T1000 (cell line): ENCODE data around the gene TBX1.

Experiments
- DNase-seq: peaks from one replicate; lab custom pipeline; 2025; ENCODE audit warnings: mixed read lengths; lab: John Stamatoyannopoulos, UW

TBX1 gene

DNA sequence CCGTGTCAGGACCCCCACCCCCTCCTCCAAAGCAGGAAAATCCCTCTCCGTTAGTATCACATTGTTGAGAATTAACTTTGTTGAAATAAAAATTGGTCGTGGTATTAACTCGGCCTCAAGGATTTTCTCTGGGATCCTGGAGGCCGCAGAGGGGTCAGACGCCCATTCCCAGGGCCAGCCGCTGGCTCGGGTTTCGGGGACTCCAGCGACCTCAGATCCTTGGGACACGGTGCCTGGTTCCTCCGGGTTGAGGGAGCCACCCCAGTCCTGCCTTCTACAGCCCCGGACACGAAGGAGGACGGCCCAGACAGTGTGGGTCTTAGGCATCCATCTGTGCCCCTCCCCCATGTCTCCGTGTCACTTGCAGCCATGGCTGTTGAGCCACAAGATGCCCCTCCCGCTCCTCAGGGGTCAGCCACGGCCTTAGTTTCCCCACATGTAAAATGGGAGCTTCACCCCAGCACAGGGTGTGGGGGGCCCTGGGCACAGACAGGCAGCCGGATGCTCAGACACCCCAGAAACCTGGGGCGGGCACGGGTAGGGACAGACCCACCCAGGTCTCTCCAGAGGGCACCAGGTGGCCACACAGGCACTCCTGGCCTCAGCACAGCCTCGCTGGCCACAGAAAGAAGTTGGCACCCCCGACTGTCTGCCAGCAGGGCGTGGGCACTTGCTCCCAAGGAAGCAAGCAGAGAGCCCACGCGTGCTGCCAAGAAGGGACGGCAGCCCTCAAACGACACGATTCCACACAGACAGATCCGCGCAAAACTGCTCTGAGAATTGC lies 21.7 kb upstream of the TBX1 start:
- no peak for DNase-seq

DNA sequence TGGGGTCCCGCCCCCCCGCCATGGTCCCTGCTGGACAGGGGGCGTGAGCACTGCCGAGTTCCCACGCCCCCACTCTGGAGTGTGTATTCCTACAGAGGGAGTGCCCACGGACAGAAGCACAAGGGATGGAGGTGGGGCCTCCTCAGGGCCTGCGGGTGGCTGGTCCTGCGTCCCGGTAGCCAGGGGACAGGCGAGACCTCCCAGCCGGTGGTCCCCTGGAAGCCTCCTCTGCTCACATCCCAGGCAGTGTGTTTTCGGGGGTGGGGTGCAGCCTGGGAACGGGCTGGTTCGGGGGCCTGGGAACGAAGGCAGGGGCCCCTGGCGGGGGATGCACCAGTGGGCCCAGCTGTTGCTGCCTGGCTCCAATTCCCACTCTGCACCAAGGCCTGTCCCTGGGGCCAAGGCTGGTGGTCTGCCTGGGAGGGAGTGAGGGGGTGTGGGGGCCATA lies 21.1 kb upstream of the TBX1 start:
- no peak for DNase-seq

DNA sequence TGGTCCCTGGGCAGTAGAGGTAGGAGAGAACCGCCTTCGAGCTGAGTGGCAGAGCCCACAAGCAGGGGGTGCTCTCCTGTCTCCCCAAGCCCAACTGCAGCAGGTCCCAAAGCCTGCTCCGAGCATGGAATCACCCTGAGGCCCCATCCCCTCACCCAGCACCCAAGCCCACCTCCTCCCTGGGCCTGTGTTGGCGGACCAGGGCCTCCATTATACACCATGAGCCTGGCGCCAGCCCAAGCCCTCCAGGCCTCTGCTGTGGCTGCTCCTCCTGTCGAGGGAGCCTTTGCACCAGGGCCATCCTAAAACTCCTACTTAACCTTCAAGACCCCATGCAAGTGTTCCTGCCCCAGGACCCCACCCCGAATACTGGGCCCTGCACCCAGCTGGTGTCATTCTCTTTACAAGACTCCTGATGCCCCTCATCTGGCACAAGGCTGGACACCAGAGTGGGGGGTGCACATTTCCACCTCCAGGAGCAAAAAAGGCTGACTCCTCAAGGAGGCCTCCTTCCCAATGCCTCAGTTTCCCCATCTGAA lies 20.6 kb upstream of the TBX1 start:
- no peak for DNase-seq

DNA sequence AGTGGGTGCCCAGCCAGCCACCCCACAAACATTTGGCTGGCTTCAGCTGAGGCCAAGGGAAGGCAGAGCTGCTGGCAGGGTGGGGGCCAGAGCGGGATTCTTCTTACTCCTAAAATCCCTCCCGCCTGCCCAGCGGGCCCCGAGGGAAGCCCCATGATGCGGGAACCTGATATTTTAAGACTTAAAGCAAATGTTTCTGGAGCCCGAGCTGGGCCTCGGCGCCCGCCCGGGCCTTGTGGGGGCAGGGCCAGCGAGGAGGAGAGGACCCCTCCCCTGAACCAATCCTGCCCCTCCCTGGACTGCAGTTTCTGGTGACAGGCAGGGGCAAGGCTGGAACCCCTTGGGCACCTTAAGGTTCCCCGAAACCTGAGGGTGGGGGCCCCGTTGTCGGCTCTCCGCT lies 20.0 kb upstream of the TBX1 start:
- no peak for DNase-seq

DNA sequence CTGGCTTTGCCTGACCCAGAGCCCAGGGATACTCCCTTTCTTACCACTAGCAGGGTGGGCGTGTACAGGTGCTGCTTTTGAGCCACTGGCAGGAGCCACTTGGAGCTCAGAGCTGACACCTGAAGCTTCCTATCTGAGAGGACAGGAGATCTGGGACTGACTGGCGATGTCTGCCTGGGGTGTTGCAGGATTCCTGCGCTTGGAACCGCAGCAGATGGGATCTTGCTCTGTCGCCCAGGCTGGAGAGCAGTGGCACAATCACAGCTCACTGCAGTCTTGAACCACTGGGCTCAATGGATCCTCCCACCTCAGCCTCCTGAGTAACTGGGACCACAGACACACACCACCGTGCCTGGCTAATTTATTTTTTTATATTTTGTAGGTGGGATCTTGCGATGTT lies 19.5 kb upstream of the TBX1 start:
- no peak for DNase-seq

DNA sequence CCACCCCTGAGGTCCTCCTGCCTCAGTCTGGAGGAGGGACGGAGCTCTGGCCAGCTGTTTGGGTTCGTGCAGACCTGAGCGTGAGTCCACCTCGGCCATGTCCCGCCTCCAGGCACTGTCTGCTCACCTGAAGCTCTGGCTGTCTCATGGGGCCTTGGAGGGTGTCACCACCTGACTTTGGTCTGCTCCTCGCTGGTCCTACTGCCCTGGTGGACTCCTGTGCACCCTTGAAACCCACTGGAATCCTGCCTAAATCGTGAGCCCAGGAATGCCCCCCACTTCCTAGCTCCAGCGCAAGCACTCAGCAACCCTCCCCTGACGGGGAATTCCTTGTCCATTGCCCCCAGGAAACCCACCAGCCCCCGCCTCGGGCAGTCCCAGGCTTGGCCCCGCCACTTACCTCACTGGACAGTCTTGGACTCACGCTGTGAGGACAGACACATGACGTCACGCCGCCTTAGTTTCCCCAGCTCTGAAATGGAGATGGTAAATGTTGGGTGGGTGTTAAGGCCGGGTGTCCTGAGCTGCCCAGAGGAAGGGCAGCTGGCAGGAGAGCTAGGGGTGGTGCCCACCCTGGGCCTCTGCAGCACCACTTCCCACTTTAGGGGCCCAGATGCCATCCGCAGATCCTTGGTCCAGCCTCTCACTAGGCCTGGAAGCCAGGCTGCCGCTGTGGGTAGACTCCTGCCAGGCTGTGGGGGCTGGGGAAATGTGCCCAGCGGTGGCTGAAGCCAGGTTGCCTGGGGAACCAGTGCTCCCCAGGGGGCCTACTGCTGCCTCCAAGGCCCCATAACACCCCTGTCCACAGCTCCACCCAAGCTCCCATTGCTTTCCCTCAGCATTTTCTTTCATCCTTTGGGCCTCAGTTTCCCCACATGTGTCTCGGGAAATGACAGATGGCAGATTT lies 18.2 kb upstream of the TBX1 start:
- DNase-seq = no peak

DNA sequence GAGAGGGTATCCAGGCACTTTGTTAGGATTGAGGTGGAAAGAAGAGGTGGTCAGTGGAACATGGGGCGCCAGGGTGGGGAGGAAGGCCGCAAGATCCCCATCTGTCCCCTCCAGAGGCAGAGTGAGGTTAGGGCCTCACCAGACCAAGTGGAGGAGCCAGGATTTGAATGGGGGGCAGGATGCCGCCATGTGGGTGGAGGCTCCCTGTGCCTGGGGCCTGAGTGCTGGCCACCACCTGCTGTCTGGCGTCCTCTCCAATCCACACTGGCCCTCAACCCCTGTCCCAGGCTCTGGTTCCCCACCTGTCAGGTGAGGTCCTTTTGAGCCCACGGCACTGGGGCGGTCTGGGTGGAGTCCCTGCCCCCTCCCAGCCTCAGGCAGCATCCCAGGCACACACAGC lies 17.5 kb upstream of the TBX1 start:
- DNase-seq = no peak

DNA sequence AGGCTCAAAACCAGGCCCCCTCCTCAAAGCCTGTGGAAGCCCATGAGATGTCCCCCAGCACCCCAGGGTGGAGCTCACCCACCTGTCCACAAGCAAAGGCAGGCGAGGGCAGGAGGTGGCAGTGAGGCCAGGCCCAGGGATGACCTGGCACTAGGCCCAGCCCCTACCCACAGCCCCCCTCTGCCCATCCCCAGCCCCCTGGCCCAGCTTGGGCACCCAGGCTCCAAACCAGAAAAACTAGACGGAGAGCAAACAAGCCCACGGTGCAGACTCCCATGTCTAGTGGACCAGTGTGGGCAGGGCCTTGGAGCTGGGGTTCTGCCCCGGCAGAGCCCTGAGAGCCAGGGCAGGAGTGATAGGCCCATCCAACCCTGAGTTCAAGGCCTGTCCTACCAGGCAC lies 16.9 kb upstream of the TBX1 start:
- no peak for DNase-seq

DNA sequence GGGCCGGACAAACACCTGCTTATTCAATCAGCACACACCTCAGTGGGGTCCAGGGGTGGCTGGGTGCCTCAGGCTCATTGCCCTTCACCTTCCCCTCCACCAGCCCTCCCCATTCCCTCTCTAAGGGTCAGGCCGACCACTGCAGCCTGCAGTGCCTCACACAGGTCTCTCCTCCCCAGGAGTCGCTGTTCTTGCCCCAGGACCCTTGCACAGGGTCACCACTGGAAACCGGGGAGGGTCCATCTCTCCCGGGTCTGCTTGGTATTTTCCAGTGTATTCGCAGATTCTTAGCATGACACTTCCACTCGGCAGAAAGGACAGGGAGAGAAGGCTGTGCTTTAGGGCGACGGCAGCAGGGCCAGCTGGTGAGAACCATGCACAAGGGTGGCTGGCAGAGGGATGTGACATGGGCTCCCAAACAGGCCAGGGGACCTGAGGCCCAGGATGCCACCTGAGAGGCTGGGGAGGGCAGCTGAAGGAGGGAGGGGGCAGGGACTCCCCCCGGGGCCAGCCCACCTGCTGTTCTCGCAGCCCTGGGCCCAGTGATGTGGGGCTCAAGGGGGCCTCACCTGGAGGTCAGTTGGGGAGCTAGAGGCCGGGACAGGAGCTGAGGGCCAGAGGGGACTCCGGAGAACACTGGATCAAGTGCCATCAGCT lies 16.1 kb upstream of the TBX1 start:
- DNase-seq = no peak

DNA sequence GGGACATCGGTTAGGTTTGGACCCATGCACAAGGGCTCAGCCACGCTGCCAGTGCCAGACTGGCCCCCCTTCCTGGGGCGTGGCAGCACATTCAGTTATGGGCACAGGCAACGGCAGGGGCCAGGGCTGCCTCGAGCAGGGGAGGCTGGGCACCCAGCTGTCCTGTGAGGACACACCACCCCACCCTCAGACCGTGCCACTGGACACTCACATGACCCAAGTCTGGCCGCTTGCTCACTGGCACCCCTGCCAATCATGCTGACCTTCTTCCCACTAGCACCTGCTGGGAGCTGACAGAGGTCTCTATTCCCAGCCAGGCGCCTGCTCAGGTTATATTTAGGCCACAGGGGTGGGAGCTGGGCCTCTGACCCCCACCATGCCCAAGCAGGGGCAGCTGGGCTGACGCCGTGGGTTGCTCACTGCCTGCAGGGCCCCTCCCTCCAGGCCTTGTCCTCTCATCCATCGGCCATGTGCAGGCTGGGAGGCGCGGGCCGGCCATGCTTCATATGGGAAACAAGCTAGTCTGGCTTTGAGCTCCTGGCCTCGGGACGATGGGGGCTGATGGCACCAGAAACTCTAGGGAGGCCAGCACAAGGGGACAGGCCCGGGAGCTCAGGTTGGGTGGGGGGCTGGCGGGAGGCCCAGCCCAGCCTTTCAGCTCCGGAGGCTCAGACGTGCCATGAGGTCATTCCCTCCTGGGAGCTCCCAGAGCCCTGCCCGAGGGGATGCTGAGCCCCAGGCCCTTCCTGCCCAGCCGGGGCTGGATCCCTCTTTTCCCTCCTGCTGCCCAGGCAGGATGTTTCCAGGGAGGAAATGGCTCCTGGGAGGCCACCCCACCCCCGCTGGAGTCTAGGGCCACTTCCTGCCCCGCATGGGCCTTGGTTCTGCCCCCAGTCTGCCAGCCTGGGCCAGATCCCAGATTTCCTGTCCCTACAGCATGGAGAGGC lies 15.2 kb upstream of the TBX1 start:
- DNase-seq = no peak

DNA sequence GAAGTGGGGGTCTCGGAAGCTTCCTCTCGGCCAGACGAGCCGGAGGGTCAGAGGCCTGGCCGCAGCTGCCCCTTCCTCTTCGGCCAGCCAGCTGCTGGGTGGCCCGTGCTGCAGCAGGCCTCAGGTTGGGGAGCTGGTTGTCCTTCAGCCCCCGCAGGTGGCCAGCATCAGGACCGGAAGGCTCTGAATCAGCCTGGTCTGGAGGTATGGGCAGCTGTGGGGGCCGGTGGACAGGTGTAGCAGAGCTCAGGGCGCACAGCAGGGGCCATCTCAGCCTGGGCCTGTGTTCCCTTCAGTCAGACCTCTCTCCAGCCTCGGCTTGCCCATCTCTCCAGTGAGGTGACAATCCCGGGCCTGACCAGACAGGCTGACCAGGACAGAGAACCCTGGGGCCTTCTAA lies 13.9 kb upstream of the TBX1 start:
- no peak for DNase-seq

DNA sequence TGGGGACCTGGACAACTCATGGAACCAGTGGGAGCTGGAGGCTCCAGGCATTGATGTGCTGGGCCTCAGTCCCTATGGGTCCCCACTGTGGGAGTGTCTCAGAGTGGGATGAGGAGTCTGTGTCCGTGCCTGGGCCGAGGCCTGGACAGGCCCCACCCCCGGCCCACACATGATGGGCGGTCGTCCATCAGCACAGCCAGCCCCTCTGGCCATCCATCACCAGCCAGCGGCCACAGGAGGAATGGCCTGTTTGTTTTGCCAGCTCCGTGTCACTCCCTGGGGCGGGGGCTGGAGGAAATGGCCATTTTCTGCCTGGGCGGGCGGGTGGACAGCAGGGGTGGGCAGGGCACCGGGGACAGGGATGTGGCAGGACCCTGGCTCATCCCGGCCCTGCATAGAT lies 13.0 kb upstream of the TBX1 start:
- no peak for DNase-seq

DNA sequence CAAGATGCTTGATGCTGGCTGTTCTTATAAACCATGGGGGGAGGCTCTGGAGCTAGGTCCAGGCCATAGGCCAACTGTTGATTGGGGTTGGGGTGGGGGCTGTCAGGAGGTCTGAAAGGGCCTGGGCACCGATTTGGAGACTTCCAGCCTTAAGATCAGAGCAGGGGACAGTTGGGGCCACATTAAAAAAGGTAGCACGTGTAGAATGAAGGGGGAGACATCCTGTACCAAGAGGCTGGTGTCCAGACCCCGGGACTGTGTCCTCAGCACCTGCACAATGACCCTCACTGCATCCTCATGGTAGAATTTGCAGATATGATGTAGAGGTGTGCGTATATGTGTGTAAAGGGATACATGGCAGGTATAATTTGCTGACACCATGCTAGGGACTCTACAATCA lies 12.4 kb upstream of the TBX1 start:
- no peak for DNase-seq

DNA sequence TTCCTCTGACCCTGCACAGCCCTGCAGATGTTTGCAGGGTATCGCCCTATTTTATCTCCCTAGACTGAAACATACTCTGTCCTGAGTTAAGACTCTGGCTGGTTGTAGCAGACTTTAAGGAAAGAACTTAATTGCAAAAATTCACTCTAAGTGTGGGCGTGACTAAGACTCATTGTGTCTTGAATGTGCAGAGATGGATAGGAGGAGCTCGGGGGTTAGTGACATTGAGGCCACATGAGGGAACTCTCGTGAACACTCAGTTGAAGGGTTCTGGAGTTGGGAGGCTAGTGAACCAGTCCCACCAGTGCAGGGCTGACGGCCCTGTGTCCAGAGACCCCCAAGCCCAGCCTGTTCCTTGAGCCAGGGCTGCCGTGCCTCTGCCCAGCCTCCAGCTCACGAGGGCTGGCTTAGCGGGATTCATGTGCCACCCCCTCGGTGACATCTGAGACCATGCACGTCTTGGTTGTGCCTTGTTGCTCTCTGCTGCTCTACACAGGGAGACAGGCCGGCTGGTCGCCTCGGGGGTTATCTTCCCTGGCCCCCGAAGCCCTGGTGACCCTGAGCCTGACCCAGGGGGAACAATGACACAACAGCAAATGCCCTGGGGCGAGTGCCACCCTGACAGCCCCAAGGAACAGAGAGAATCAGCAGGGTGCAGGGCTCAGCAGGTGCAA lies 11.4 kb upstream of the TBX1 start:
- no peak for DNase-seq

DNA sequence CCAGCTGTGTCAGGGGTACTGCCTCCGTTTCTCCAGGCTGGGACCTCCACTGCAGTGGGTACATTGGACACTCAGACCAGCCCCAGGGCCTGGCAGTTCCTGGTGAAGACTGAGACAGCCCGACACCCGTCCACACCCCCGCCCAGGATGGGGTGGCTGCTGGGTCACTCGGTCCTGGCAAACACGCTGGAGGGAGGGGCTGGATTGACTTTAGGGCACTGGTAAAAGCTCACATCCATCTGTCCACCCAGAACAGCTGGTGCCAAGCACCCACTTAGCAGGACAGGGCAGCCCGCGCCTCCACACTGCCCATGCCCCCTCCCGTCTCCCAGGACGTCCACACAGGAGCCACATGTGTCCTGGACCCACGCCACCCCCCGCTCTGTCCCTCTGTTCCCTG lies 10.7 kb upstream of the TBX1 start:
- DNase-seq = no peak

DNA sequence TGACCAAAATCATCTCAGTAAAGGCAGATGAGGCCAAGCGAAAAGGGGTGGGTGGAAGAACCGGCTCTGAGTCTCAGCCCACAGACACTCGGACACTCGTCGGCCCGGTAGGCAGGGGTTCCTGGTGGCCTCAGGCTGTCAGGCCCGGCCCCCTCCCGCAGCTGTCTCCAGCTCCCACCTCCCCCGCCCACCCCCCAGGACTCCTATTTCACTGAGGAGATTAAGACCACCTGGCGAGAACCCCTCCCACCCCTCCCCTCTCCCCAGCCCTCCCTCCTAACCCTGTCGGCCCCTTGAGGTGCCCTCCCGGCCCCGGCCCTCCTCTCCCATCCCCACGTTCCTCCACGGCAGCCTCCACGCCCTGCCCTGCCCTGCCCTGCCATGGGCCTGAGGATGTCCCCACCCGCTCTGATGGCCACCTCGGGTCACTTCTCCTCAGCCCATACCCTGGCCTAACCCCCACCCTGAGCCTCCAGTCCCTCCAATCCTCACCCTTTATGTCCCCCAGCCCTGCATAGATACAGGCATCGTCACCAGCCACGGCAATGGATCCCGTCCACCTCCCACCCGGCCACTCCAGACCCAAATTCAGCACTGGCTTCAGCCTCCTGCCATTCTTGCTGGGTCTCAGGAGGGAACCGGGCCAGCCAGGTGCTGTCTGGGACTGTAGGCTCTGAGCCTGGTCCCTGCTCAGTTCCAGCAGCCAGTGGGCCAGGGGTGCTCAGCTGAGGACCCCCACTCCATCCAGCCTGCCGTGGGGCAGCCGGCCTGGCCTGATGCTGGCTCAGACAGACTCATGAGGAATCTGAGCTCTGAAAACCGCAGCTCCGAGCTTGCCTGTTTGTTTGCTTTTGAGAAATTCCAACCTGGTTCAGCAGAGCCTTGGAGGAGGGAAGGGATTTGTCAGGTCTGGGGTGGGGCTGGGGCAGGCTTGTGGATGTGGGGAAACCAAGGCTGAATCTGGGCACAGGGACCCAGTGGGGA lies 9.8 kb upstream of the TBX1 start:
- DNase-seq = no peak

DNA sequence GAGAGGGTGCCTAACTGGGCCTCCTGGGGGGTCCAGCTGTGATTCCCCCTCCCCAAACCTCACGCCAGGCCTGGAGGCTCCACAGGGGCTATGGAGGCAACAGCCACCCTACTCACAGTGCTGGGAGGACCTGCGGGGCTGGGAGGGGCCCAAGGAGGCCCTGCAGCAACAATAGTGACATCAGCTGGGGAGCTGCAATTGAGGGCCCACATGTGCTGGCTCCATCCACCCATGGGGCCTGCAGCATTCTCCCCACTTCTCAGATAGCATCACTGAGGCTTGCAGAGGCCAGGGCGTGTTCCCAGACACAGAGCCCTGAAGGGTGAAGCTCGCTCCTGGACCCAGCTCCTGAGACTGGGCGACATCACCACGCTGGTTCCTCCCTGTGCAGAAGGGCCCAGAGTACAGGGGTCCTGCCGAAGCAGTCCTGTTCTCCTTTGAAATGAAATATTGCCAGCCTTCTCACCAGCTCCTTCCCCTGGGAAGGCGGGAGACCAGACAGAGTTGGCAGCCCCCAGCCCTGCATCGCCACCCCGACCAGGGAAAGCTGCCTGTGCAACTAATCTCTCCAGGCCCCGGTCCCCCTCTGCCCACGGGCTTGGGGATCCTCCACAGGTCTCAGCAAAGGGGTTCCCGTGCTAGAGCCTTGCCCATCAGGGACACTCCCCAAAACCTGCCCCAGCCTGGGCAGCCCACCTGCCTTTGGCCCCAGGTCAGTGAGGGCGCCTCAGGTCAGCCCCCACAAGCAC lies 8.9 kb upstream of the TBX1 start:
- no peak for DNase-seq

DNA sequence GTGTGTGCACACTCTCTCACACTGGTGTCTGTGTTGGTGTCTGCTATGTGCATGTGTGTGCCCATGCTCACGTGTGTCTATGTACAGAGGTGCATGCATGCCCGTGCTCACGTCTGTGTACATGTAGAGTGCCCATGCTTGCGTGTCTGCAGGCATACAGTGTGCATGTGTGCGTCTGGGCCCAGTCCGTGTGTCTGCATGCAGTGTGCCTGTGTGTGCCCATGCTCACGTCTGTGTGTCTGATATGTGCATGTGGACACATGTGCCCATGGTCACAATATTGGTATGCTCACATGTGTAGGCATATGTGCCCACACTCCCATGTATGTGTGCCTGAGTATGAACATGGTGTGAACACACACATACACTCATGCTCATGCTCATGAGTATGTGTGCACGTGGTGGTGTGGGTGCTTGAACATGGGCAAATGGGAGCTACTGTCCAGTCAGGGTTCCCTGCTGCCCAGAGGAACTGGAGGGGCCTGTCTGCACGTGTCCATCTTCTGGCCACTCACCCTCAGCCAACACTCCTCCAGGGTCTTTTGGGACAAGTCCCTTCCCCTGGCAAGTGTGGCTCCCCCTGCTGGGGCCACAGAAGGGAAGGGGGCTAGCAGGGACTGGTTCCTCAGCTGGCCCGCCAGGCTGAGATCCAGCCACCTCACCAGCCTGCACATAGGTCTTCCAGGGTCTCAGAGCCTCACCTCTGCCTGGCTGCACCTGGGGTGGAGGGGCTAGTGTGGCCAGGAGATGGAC lies 7.3 kb upstream of the TBX1 start:
- DNase-seq = no peak
